GM18526 (cell line): Measurements from ENCODE around the gene NEDD4.

Source experiments
- POLR2A ChIP-seq: IDR thresholded peaks from 3 replicates; pipeline ENCODE4 v1.6.1; 2011; ENCODE audit not compliant: insufficient read length; ENCODE audit errors: extremely low read depth

Gene NEDD4

GRCh38 chr15:55977231-55977630 is 16.2 kb downstream of the NEDD4 start:
- TF ChIP-seq POLR2A = no peak

- no peak for TF ChIP-seq POLR2A
Observed at GRCh38 chr15:55970286-55970685, 23.1 kb downstream of the NEDD4 start.

- TF ChIP-seq POLR2A = no peak
Observed at GRCh38 chr15:55969582-55969981, 23.8 kb downstream of the NEDD4 start.

GRCh38 chr15:55968923-55969322 is 24.5 kb downstream of the NEDD4 start:
- no peak for TF ChIP-seq POLR2A

GRCh38 chr15:55965091-55965490 is 28.3 kb downstream of the NEDD4 start:
- TF ChIP-seq POLR2A = no peak

GRCh38 chr15:55960946-55961345 is 32.5 kb downstream of the NEDD4 start:
- TF ChIP-seq POLR2A = no peak

GRCh38 chr15:55959744-55960447 is 33.5 kb downstream of the NEDD4 start:
- TF ChIP-seq POLR2A = no peak

GRCh38 chr15:55958349-55958748 is 35.1 kb downstream of the NEDD4 start:
- TF ChIP-seq POLR2A = no peak

GRCh38 chr15:55954862-55955605 is 38.4 kb downstream of the NEDD4 start:
- no peak for TF ChIP-seq POLR2A

- no peak for TF ChIP-seq POLR2A
Observed at GRCh38 chr15:55942332-55942731, 51.1 kb downstream of the NEDD4 start.

- no peak for TF ChIP-seq POLR2A
Observed at GRCh38 chr15:55937040-55937439, 56.4 kb downstream of the NEDD4 start.

GRCh38 chr15:55928955-55929354 is 64.5 kb downstream of the NEDD4 start:
- TF ChIP-seq POLR2A = no peak

- no peak for TF ChIP-seq POLR2A
Observed at GRCh38 chr15:55921744-55922143, 71.7 kb downstream of the NEDD4 start.

- no peak for TF ChIP-seq POLR2A
Observed at GRCh38 chr15:55917881-55918296, 75.5 kb downstream of the NEDD4 start.

- TF ChIP-seq POLR2A = no peak
Observed at GRCh38 chr15:55916666-55917409, 76.6 kb downstream of the NEDD4 start.

- TF ChIP-seq POLR2A = no peak
Observed at GRCh38 chr15:55915876-55916567, 77.4 kb downstream of the NEDD4 start.

GRCh38 chr15:55915221-55915620 is 78.2 kb downstream of the NEDD4 start:
- TF ChIP-seq POLR2A = no peak
